ENCODE results near the gene ZBTB16. TPM values are rescaled to one million over a fixed set of nuclear protein-coding genes. Genes with fewer than 3 reads are reported as not detected.

The ZBTB16 gene
- total RNA-seq, 2 experiments from 2014 or later = 19.1 to 20.6 TPM

DNA sequence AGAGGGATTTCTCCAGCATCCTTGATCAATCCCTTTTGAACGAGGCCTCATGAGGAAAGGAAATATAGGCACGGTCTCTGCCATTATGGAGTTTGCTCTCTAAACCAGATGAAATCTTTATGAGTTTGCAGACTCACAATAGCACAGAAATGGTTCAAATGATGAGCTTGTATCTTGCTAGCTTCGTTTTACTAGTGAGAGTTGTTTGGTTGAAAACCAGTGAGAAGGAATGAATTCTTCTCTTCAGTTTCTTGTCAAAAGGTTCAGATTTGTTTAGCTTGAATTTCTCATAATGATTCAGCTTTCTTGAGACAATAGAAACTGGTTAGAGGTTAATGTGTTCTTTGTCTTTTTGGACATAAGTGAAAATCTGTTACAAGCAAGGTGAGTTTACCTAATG, 92.7 kb downstream of the ZBTB16 start:
- ChIA-PET CTCF (no interaction called here), POLR2A (interaction anchor here (0.9 to 1.3 kb wide), 3 partner anchors 8 to 31 kb away, joined by 3 to 5 read pairs (median 3); no protein-coding TSS in a partner anchor)
- Histone ChIP-seq H3K9me3 (ENCODE audit: control insufficient read depth in 1 of 2, insufficient read depth in 1 of 2, low read length in 2 of 2) (no peaks in the 10 kb centered on the region), H3K4me1 (ENCODE audit: insufficient read depth, low read length) (peaks cover 32% of the 10 kb centered on the region), H3K27me3 (ENCODE audit: control insufficient read depth in 1 of 2, insufficient read depth in 2 of 2, low read length in 2 of 2) (no peaks in the 10 kb centered on the region), H3K4me3 (ENCODE audit: low read length) (no peak overlapping the region), H3K27ac (ENCODE audit: low read depth in 1 of 2, low read length in 2 of 2) (no peak overlapping the region), H3K36me3 (ENCODE audit: insufficient read depth, low read length) (no peaks in the 10 kb centered on the region)
- peaks cover 43% of the 10 kb centered on the region for H3K4me1 Mint-ChIP-seq (ENCODE audit: low read depth)
- no peak overlapping the region for H3K4me3 Mint-ChIP-seq
- H3K36me3 Mint-ChIP-seq (ENCODE audit: low read depth) = no peaks in the 10 kb centered on the region
- DNase-seq (no peak), ATAC-seq (ENCODE audit: poor library complexity) (no peak)
- intact Hi-C loops (cut with DNase I, micrococcal nuclease) = loop anchor here in 1 of 2 experiments (5.0 kb wide), 1 partner anchor 35 kb away; no protein-coding TSS in a partner anchor
- H3K27me3 Mint-ChIP-seq = no peaks in the 10 kb centered on the region
- TF ChIP-seq, protein P1, sequence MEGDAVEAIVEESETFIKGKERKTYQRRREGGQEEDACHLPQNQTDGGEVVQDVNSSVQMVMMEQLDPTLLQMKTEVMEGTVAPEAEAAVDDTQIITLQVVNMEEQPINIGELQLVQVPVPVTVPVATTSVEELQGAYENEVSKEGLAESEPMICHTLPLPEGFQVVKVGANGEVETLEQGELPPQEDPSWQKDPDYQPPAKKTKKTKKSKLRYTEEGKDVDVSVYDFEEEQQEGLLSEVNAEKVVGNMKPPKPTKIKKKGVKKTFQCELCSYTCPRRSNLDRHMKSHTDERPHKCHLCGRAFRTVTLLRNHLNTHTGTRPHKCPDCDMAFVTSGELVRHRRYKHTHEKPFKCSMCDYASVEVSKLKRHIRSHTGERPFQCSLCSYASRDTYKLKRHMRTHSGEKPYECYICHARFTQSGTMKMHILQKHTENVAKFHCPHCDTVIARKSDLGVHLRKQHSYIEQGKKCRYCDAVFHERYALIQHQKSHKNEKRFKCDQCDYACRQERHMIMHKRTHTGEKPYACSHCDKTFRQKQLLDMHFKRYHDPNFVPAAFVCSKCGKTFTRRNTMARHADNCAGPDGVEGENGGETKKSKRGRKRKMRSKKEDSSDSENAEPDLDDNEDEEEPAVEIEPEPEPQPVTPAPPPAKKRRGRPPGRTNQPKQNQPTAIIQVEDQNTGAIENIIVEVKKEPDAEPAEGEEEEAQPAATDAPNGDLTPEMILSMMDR (IDR thresholded peaks at IDR 0.05) = no peak
- no peak overlapping the region for H3K27ac Mint-ChIP-seq
- H3K9me3 Mint-ChIP-seq = no peaks in the 10 kb centered on the region

- TF ChIP-seq, protein P1 (IDR thresholded peaks at IDR 0.05) = no peak
- no peaks in the 10 kb centered on the region for H3K9me3 ChIP-seq (ENCODE audit: control insufficient read depth in 1 of 2, insufficient read depth in 1 of 2, low read length in 2 of 2)
- ChIA-PET POLR2A (interaction anchor here (1.2 kb wide), 1 partner anchor 18 kb away, joined by 5 read pairs; no protein-coding TSS in a partner anchor), CTCF (no interaction called here)
- Mint-ChIP-seq H3K36me3 (ENCODE audit: low read depth) (no peaks in the 10 kb centered on the region), H3K27ac (no peak overlapping the region), H3K9me3 (no peaks in the 10 kb centered on the region), H3K27me3 (no peaks in the 10 kb centered on the region), H3K4me1 (ENCODE audit: low read depth) (peaks cover 45% of the 10 kb centered on the region), H3K4me3 (no peak overlapping the region)
- H3K27ac ChIP-seq (ENCODE audit: low read depth in 1 of 2, low read length in 2 of 2) = no peak overlapping the region
- H3K27me3 ChIP-seq (ENCODE audit: control insufficient read depth in 1 of 2, insufficient read depth in 2 of 2, low read length in 2 of 2) = no peaks in the 10 kb centered on the region
- DNase-seq = no peak
- no peak for ATAC-seq (ENCODE audit: poor library complexity)
- no peaks in the 10 kb centered on the region for H3K36me3 ChIP-seq (ENCODE audit: insufficient read depth, low read length)
- H3K4me3 ChIP-seq (ENCODE audit: low read length) = no peak overlapping the region
- intact Hi-C loops (cut with DNase I, micrococcal nuclease) = loop anchor here in 1 of 2 experiments (5.0 kb wide), 1 partner anchor 35 kb away; no protein-coding TSS in a partner anchor
- peaks cover 37% of the 10 kb centered on the region for H3K4me1 ChIP-seq (ENCODE audit: insufficient read depth, low read length)
Observed at GRCh38 chr11:114152785-114153184, 93.3 kb downstream of the ZBTB16 start.

DNA sequence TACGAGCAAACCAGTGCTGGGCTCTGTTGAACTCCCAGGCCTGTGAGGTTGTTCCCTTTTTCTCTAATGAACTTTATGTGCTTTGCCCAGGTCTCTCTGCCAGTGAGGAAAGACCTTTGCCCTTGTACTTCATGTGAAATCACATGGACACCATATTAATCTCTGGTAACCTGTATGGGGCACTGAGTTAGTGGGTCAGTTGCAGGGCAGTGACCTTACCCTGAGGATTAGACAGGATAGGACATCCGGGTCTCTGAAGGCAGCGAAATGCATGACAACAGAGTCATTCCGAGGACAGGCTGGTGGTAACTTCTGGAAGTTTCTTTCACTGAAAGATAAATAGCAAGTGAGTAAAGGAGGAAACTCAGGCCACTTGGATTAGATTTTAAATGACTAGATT, 93.7 kb downstream of the ZBTB16 start:
- POLR2A ChIA-PET = no interaction called here
- Histone ChIP-seq H3K36me3 (ENCODE audit: insufficient read depth, low read length) (no peaks in the 10 kb centered on the region), H3K9me3 (ENCODE audit: control insufficient read depth in 1 of 2, insufficient read depth in 1 of 2, low read length in 2 of 2) (no peaks in the 10 kb centered on the region), H3K27ac (ENCODE audit: low read depth in 1 of 2, low read length in 2 of 2) (no peak overlapping the region), H3K27me3 (ENCODE audit: control insufficient read depth in 1 of 2, insufficient read depth in 2 of 2, low read length in 2 of 2) (no peaks in the 10 kb centered on the region), H3K4me1 (ENCODE audit: insufficient read depth, low read length) (peaks cover 38% of the 10 kb centered on the region), H3K4me3 (ENCODE audit: low read length) (no peak overlapping the region)
- Mint-ChIP-seq H3K27ac (no peak overlapping the region), H3K27me3 (no peaks in the 10 kb centered on the region), H3K4me3 (no peak overlapping the region), H3K4me1 (ENCODE audit: low read depth) (peaks cover 46% of the 10 kb centered on the region), H3K36me3 (ENCODE audit: low read depth) (no peaks in the 10 kb centered on the region), H3K9me3 (no peaks in the 10 kb centered on the region)
- intact Hi-C loops (cut with DNase I, micrococcal nuclease) = loop anchor here in 1 of 2 experiments (5.0 kb wide), 1 partner anchor 34 kb away; no protein-coding TSS in a partner anchor
- ATAC-seq (ENCODE audit: poor library complexity) (no peak), DNase-seq (no peak)
- CTCF ChIA-PET = no interaction called here
- TF ChIP-seq, protein P1 (IDR thresholded peaks at IDR 0.05) = no peak
